ENCODE results near the gene FEM1B.

- no peak for TF ChIP-seq CTCF (IDR thresholded peaks at IDR 0.05)
- TF ChIP-seq POLR2A (IDR thresholded peaks at IDR 0.05; ENCODE audit: low read depth) = no peak
- no peak for TF ChIP-seq POLR2AphosphoS5 (IDR thresholded peaks at IDR 0.05)
Observed at GRCh38 chr15:68305420-68305871, 27.9 kb downstream of the FEM1B start.

Measured in esophagus muscularis mucosa (tissue), 3 donors.